Measurements from ENCODE around the gene KLHDC8A. TPM values are rescaled to one million over a fixed set of nuclear protein-coding genes. Genes with fewer than 3 reads are reported as not detected.
"Not testable (repeated sequence)": the region's sequence is repeated elsewhere in the genome, so short reads cannot be mapped to it uniquely, and the experiment has no call there.

KLHDC8A gene
- total RNA-seq, 1 donor from 2014 or later, result 18.6 TPM

DNA sequence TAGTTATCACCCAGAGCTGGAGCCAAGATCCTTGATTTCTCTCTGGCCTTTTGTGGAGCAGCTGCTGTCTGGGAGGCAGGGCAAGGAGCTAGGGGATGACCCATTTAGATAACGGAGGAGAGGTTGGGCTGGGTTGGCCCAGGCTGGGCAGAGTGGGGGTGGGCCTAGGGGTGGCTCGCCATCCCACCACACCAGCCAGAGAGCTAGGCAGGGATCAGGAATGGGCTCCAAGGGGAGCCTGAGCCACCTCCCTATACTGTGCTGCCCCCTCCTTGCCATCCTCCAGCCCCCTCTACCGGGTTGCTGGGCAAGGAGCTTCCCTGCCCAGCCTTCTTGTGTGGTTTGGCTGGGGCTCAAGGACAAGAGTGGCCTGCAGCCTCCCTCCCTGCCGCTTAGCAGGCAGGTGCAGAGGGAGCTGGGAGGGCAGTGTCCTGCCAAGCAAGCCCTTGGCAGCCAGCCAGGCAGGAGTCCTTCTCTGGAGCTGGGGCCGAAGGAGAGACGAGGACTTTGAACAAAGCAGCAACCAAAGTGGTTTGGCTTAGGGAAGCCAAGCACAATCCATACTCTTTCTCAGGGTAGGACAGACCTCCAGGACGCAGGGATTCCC is 39.3 kb downstream of the KLHDC8A start:
- no peak for DNase-seq

DNA sequence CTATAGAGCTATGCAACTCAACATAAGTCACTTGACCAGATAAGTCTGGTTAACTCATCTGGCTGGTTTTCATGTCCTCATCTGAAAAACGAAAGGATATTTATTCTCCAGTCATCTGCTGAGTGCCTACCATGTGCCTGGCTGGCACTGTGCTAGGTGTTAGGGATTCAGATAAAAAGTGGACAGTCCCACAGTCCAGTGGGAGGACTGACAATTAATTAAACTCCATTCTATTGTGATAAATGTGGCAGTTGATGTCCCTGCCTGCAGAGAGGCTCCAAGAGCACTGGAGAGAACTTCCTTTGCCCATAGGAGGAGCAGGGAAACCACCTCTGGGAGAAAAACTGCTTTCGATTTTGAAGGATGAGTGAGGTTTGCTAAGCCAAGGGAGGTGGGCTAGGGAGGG is 40.6 kb downstream of the KLHDC8A start:
- no peak for DNase-seq

DNA sequence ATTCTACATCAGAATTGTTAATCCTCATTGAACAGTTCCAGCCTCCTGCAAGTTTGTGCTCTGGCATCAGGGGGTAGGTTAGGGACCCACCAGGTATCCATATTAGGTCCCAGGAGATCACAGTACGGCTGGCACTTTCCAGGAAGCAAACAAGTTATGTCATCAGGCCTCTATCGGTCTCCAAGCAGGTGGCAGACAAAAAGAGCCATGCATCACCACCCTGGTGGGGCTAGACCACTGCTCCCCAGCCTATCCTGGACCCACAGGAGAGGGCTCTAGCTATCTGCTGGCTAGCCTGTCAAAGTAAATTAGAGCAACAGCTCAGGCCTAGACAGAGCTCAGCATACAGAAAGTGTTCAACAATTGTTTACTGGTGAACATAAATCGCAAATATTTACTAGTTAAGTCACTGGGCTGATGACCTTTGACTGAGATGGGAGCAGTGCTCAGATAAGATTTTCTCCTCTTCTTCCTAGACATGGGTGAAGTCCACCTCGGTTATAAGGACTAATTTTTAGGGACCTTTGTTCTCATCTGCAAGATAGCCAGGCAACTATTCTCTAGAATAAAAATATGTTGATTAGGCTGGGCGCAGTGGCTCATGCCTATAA is 41.6 kb downstream of the KLHDC8A start:
- no peak for DNase-seq

DNA sequence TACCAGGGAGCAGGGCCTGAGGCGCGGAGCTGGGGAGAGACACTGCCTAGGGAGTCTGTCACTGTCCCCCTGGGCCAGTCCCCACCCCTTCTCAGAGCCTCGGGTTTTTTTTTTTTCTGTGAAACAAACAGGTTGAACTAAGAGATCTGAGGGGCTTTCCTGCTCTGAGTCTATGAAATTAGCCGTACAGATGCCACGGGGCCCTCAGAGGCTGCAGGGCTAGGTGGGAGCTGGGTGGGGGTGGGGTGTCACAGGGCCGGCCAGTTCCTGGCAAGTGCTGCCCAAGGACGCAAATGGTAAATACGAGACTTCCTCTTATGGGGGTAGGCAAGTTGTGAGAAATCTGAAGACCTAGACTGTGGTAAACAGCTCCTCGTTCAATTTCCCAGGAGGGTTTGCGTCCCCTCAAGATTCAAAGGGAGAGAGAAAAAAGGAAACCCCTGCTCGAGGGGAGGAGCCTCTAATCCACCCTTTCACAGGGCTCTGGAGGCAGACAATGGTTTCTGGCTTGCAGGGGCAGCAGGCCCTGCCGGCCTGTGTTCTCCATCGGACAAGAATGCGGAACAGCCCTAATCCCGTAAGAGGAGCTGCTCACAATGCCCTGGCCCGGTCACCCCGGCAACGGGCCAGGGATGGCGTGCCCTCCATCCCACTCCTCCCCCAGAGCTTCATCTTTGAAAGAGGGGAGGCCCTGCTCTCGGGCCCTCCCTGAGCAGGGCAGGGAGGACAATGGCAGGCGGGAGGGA is 43.0 kb downstream of the KLHDC8A start:
- DNase-seq, result no peak

DNA sequence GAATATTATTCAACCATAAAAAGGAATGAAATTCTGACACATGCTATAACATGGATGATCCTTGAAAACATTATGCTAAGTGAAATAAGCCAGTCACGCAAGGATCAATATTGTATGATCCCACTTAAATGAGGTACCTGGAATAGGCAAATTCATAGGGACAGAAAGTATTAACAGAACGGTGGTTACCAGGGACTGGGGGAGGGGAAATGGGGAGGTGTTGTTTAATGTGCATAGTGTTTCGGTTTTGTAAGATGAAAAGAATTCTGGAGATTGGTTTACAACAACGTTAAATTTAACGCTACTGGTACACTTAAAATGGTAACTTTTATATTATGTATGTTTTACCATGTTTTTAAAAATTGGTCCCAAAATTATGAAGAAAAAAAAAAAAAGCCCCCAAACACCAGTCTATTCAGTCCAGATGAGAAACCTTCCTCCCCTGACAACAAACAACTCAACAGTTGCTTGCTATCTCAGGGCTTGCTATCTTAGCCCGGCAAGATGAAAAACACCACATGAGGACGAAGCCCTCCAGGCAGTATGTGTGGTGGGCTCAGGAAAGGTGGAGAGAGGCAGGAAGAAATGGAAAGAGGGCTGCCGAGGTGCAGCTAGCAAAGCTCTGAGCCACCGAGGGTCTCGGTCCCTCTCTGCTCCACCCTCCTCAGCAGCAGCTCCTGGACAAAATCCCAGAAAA is 43.7 kb downstream of the KLHDC8A start:
- no peak for DNase-seq

DNA sequence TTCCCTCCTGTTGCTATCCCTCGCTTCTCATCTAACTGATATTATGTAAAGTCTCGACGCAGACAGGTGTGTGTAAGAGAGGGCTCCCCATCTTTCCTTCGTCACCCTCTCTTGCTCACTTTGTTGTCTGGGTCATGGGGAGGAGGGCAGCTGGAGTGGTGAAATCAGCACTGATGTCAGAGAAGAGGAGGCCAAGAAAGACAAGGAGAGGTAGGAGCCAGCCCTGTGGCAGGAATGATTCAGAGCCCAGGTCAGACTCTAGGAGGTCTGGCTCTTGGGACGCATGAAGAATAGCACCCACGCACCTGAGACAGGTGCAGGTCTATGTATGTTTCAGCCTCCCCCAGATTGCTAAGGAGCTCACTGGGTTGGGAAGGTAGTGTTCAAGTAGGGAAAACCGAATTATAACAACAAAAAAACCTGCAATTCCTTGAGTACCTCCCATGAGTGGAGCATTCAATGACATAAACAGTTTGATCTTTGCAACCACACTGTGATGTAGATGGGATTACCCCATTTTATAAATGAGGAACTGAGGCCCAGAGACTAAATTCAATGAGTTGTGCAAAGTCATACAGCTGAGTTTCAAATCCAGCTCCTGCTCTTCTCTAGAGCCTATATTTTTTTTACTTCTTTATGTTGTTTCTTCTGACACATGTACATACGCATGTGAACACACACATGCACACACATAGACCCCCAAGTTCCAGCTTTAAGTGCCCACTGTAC is 45.6 kb downstream of the KLHDC8A start:
- DNase-seq, result no peak

DNA sequence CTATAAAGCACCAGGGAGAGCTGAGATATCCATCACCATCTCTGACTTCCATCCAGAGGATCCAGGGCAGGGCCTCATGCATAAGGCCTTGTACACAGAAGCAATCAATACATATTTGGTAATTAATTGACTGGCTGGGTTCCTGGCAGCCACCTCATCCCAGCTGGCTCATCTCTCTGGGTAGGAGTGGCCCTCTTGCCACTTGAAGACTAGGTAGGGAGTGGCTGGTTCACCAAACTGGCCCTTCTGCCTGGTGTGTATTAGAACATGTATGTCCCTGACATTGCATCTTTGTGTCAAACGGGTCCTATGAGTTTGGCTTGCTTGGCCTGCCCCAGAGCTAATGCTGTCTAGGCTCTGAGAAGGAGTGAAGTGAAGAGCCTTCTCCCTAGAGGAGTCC is 47.0 kb downstream of the KLHDC8A start:
- no peak for DNase-seq

DNA sequence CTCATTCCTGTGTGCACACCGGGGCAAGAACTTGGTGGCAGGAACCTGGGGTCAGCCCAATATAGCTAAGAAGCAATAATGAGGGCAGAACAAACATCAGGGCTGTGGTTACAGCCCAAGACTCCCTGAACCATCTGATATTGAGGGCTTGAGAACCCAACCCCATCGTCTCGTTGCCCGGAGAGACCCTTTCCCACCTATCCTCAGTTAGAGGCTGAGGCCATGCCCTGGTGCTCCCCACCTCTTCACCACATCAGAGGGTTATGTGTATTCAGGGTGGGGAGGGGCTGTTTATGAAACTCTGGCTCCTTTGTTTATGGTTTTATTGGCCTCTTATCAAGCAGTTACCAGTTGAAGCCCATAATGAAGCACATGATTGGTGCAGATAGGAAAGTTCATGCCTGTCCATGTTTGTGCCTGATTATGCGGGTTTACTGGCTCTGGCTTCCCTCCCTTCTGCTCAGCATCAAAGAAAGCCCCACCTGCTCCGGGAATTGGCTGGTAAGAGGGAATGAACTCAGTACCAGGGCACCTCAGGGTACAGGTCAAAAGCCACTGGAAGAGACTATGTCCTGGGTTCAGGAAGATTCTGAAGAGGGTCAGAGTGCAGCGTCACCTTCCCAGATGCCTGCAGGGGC is 49.7 kb downstream of the KLHDC8A start:
- no peak for DNase-seq

DNA sequence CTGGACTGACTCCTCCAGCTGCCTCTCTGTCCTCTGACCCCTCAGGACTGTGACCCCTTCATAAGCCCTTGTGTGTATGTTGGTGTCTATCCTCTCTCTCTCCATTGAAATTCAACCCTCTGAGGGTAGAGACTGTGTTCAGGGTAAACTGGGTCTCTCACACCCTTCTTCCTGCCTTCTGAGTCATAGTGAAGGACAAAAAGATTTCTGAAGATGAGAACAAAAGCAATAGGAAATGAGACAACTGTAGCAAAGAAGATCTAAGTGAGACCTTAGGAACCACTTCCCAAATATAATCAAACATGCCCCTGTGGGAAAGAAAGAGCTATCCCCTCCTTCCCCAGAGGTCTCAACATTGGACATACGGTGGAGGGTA is 52.0 kb downstream of the KLHDC8A start:
- DNase-seq, result no peak

DNA sequence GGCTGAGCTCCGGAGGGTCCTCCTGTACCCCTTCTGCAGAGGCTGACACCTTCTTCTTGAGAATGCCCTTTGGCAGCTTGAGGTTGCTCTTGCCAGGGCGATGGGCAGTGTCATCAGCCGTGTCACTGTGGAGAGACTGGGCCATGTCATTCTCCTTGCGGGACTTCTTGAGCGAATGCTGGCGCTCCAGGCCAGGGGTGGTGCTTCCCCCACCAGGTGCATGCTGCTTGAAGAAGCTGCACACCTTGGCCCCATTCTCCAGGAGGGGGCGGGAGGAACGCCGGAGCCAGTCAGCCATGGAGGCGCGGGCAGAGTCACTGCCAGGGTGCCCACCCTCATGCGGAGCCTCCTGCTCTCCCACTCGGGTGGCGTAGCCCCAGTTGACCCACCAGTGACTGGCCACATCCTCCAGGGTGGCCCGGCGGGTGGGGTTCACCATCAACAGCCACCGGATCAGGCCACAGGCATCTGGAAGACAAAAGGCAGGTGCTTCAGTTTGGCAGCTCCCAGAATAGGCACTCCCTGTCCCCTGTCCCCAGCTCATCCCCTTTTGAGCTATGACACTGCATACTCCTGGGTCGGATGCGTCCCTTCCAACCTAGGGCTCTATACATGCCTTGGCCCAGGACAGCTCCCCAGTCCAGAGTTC is 52.6 kb downstream of the KLHDC8A start:
- no peak for DNase-seq

DNA sequence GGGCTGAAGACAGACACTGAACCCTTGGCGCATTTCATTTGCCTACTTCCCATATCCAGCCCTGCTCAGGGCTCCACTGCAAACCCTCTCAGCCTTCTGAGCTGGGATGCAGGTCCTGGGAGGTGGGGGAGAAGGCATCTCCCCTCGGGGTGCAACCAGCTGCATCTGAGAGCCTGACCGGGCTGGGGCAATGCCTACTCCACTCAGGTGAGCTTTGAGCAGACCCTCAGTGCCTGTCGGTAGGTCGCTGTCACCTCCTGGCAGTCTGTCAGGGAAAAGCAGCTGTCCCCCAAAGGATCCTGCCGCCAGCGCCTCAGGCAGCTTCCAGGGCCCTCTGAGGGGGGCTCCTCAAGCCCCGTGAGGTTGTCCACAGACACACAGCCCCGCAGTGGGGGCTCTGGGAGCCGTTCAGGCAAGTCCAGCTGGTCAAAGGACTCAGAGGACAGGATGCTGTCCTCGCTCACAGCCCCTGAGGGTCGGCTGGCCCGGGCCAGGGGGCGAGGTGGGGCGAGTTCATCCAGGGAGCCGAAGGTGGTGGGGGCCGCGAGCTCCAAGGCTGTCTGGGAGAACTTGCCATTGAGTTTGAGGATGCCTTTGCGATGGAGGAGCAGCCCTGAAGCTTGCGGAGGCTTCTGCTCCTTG is 53.4 kb downstream of the KLHDC8A start:
- no peak for DNase-seq

DNA sequence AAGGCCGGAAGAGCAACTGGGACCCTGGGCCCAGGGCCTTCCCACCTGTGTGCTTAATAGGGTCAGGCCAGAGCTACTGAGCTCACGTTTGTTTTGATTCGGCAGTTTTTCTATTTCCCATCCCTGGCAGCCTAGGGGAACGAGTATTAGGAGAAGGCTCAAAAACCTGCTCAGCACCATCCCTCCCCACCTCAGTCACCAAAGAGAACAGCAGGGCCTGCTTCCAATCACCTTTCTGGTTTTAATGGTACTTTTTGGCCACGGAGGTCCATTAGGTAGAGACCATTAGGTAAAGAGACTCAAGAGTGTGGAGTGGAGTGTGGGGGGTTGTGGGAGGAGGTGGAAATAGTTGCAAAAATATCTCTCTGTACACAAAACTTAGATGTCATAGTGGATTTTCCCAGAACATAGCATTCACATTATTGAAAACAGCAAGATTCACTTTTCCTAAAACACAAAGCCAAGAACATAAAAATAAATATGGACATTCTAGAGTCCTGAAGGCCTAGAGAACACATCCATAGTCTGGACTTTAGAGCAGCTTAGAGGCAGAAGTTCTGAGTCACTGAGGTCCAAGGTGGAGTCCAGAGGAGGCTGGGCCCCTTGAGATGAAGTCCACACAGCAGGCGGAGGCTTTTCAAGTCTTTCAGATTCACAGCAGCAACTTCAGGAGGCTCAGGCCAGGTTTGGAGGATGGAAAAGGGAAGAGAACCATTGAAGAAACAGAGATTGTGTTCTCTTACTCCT is 54.7 kb downstream of the KLHDC8A start:
- DNase-seq, result no peak

DNA sequence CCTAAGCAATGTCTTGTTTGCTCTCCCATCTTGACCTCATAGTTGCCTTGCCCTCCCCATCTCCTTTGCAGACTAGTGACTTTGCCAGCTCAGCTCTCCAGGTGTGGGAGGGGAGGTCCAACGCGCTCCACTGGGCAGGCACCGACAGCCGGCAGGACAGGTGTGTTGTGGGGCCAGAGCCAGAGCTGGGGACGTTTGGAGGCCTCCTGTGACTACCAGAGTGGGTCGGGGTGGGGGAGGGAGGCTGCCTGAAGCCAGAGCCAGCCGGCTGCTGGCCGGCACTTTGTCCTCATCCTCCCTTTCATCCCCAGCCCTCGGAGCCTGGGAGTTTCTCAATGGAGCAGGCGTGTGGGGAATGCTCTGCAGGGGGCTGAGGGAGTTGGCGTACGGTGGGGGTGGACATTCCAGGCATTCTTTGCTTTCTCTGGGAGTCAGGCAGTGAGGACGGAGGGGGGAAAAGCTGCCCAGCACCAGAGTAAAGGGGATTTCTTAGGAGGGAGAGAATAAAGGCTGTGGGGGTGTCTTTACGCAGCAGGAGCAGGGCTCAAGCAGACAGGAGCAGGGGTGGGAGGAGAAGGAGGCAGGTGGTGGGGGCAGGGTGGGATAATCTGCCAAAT is 55.4 kb downstream of the KLHDC8A start:
- DNase-seq, result no peak

DNA sequence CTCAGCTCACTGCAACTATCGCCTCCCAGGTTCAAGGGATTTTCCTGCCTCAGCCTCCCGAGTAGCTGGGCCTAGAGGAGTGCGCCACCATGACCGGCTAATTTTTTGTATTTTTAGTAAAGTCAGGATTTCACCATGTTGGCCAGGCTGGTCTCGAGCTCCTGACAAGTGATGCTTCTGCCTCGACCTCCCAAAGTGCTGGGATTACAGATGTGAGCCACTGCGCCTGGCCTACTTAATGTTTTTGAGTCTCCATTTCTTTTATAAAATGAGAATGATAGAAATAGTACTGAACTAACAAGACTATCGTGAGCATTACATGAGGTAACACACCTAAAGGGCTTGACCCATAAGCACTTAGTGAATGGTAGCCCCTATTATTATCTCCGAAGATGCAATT is 56.6 kb downstream of the KLHDC8A start:
- DNase-seq, result no peak

DNA sequence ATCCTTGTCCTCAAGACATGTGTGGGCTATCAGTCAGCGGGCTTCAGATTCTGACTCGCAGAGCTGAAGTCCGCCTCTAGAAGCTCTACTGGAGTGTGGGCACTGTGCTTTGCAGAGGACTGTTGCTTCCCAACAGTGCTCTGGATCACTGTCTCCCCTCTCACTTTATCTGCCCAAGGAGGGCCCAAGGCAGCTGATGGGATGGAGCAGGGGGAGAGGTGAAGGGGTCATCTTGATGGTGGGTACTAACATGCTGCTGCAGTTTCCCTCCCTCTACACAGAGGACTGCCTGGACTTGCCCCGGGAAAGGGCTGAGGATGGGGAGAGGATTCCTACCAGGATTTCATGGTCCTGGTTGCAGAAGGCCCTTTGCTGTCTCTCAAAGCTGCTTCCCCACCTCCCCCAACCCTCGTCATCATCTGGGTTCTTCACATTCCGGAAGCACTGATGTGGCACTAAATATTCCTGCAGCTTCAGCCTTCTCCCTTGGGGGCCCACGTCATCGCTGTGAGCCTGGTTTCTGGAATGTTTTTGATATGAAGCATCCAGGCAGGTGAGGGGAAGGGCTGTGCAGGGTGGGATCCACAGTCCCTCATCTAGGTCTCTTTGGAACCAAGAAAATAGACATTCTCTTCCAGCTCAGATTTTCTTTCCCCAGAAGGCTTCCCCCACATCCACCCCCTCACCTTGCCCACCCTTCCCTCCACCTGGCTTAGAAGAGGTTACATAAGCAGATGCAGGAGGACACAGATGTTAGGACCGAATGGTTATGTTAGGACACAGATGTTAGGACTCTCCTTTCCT is 58.3 kb downstream of the KLHDC8A start:
- no peak for DNase-seq

DNA sequence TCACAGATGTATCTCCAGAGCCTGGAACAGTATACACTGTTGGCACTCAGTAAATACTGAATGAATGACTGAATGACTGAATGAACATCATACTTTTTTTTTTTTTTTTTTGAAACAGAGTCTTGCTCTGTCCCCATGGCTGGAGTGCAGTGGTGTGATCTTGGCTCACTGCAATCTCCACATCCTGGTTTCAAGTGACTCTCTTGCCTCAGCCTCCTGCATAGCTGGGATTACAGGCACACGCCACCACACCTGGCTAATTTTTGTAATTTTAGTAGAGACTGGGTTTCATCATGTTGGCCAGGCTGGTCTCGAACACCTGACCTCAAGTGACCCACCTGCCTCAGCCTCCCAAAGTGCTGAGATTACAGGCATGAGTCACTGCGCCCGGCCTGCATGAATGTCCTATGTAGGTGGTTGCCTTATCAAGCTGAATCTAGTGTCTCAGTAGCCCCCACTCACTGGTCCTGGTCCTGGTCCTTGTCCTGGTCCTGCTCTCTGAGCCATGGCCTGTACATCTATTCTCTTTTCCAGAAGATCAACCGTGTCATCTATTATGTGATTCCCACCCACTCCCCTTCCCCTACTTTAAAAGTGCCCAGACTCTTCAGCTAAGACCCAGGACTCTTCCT is 59.1 kb downstream of the KLHDC8A start:
- DNase-seq, result not testable (repeated sequence)

DNA sequence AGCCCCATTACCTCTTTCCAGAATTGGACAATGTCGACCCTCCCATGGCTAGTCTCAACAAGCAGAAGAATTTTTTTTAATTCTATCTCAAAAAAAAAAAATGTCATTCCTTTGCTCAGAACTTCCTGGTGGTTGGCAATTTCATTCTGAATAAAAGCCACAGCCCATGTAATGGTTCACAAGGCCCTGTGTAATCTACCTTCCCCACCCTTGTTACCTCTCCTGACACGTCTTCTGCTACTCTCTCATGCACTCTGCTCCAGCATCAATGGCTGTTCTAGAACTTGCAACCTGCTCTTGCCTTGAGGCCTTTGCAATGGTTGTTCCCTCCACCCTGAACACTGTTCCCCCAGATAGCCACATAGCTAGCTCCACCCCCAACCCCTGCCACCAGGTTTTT is 60.6 kb downstream of the KLHDC8A start:
- DNase-seq, result no peak

DNA sequence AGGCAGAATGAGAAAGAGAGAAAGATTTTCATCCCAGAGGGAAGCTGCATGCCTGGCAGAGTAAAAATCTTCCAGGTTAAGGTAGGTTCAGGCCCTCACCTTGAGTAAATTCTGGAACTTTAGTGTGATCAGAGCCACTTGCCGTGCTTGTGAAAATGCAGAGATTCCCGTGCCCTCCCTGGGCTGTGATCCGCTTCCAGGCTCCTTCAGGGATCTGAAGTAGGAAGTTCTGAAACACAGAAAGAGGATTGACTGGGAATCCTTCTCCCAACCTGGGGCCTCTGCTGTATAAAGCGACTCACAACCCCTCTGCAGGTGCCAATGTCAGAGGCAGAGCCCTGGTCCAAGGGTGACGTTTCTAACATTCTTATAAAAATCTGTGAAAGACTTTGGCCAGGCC is 61.8 kb downstream of the KLHDC8A start:
- no peak for DNase-seq
